HCT116 (cell line): ENCODE data around the gene ROMO1. TPM values are rescaled to one million over a fixed set of nuclear protein-coding genes. Genes with fewer than 3 reads are reported as not detected.

Experiments used
- ATAC-seq: fragments of 200-7000 bp; cut with Tn5 transposase; 2 replicates; pipeline ENCODE4 v1.9.1; 2020; ENCODE audit warnings: mild to moderate bottlenecking, moderate library complexity
- BruUV-seq: library from RNA; stranded (reverse); fragments of 400-500 nt; replicated peaks from 2 replicates; lab custom pipeline; 2021; lab: Mats Ljungman, UMichigan
- CTCF ChIA-PET: fragments of 300-600 bp; sonication (Branson Sonifier 250); formaldehyde crosslinking; loops from one replicate; lab custom pipeline; 2021; ENCODE audit warnings: antibody characterized with exemption; lab: Charles Lee
- POLR2A ChIA-PET: fragments of 300-600, 350-600 bp; sonication (Branson Sonifier 250); formaldehyde crosslinking; loops from one replicate; lab custom pipeline; 2021; ENCODE audit warnings: antibody characterized with exemption; lab: Charles Lee
- RAD21 ChIA-PET, 2 experiments: fragments of 300-600 bp; sonication (Branson Sonifier 250); formaldehyde crosslinking; loops; one replicate each; lab custom pipeline; 2023; ENCODE audit warnings: low total read pairs in 2 of 2; ENCODE audit not compliant: uncharacterized antibody in 2 of 2, unreplicated experiment in 2 of 2, low non-redundant PET in 1 of 2; lab: Charles Lee
- DNase-seq: peaks from one replicate; pipeline ENCODE4 v3.0.0-alpha.2; 2010; ENCODE audit warnings: low read depth, low spot score
- H2AFZ ChIP-seq: fragments of 200-600 bp; shearing (Covaris generic), sonication (generic); 2 replicates; pipeline ENCODE4 v1.6.1; 2017; ENCODE audit warnings: low read depth, mixed run types, mixed read lengths, antibody characterized with exemption, low read length; ENCODE audit not compliant: poor library complexity, severe bottlenecking
- H3K27ac ChIP-seq: 2 replicates; pipeline ENCODE4 v1.5.1; 2012; ENCODE audit warnings: low read depth, low read length
- H3K27me3 ChIP-seq: fragments of 200-600 bp; sonication (generic); 2 replicates; pipeline ENCODE4 v1.6.1; 2016; ENCODE audit warnings: mixed run types, low read length, mixed read lengths; ENCODE audit not compliant: insufficient read depth
- H3K36me3 ChIP-seq, 2 experiments: fragments of 200-500 bp in 1 of 2; fragments of 200-600 bp in 1 of 2; sonication (Bioruptor generic) in 1 of 2; sonication (generic) in 1 of 2; 2 replicates each; pipeline versions ENCODE4 v1.5.1 to v1.6.1; 2014 to 2016; ENCODE audit warnings: low read length in 2 of 2, inconsistent platforms in 1 of 2, mixed read lengths in 1 of 2, mixed run types in 1 of 2; ENCODE audit not compliant: insufficient read depth in 2 of 2, control insufficient read depth in 1 of 2
- H3K4me1 ChIP-seq, 2 experiments: fragments of 200-600 bp in 1 of 2; sonication (generic) in 1 of 2; 2 replicates each; pipeline versions ENCODE4 v1.5.1 to v1.6.1; 2012 to 2017; ENCODE audit warnings: low read length in 2 of 2, inconsistent platforms in 1 of 2, mild to moderate bottlenecking in 1 of 2, mixed read lengths in 1 of 2, mixed run types in 1 of 2, moderate library complexity in 1 of 2; ENCODE audit not compliant: insufficient read depth in 2 of 2, control insufficient read depth in 1 of 2
- H3K4me2 ChIP-seq: fragments of 200-600 bp; sonication (generic); 2 replicates; pipeline ENCODE4 v1.6.1; 2017; ENCODE audit warnings: mixed run types, low read length, mixed read lengths
- H3K4me3 ChIP-seq, 2 experiments: fragments of 200-600 bp in 1 of 2; sonication (generic) in 1 of 2; replicated peaks in 1 of 2; 2 replicates each; pipeline ENCODE4 v1.5.1; 2011 to 2016; ENCODE audit warnings: low read length in 2 of 2, control low read depth in 1 of 2, low read depth in 1 of 2, mild to moderate bottlenecking in 1 of 2, mixed read lengths in 1 of 2, mixed run types in 1 of 2
- H3K79me2 ChIP-seq: fragments of 200-600 bp; sonication (generic); 2 replicates; pipeline ENCODE4 v1.6.1; 2017; ENCODE audit warnings: mild to moderate bottlenecking, mixed run types, low read length, moderate library complexity, mixed read lengths; ENCODE audit not compliant: insufficient read depth
- H3K9ac ChIP-seq: fragments of 200-600 bp; sonication (generic); 2 replicates; pipeline ENCODE4 v1.6.1; 2016; ENCODE audit warnings: low read length, mixed read lengths
- H3K9me2 ChIP-seq: fragments of 200-600 bp; sonication (generic), shearing (Covaris generic); 2 replicates; pipeline ENCODE4 v1.6.1; 2017; ENCODE audit warnings: mixed run types, mild to moderate bottlenecking, moderate library complexity; ENCODE audit not compliant: insufficient read depth
- H3K9me3 ChIP-seq, 2 experiments: fragments of 200-500 bp in 1 of 2; fragments of 200-600 bp in 1 of 2; sonication (Bioruptor generic) in 1 of 2; sonication (generic) in 1 of 2; 2 replicates each; pipeline ENCODE4 v1.6.1; 2014 to 2017; ENCODE audit warnings: low read length in 2 of 2, mixed read lengths in 2 of 2, inconsistent platforms in 1 of 2, low read depth in 1 of 2, mild to moderate bottlenecking in 1 of 2, mixed run types in 1 of 2, moderate library complexity in 1 of 2; ENCODE audit not compliant: control insufficient read depth in 1 of 2, insufficient read depth in 1 of 2
- H4K20me1 ChIP-seq: fragments of 200-600 bp; sonication (generic), shearing (Covaris generic); 2 replicates; pipeline ENCODE4 v1.6.1; 2017; ENCODE audit warnings: mixed run types, mild to moderate bottlenecking, moderate library complexity; ENCODE audit not compliant: insufficient read depth
- CBX3 ChIP-seq: IDR thresholded peaks from 2 replicates; pipeline ENCODE4 v1.6.1; 2012; ENCODE audit warnings: low read depth
- CEBPB ChIP-seq: IDR thresholded peaks from 2 replicates; pipeline ENCODE4 v1.6.1; 2012; ENCODE audit warnings: low read depth
- EZH2 ChIP-seq: fragments of 200-600 bp; sonication (generic); IDR thresholded peaks from 2 replicates; pipeline ENCODE4 v1.6.1; 2017; ENCODE audit warnings: antibody characterized with exemption, mixed run types
- EZH2phosphoT487 ChIP-seq: fragments of 200-600 bp; IDR thresholded peaks from 2 replicates; pipeline ENCODE4 v1.6.1; 2018; ENCODE audit warnings: antibody characterized with exemption, borderline replicate concordance
- FOSL1 ChIP-seq: IDR thresholded peaks from 2 replicates; pipeline ENCODE4 v1.6.1; 2012; ENCODE audit warnings: low read depth
- JUND ChIP-seq: IDR thresholded peaks from 2 replicates; pipeline ENCODE4 v1.6.1; 2012
- POLR2A ChIP-seq: IDR thresholded peaks from 2 replicates; pipeline ENCODE4 v1.7.0; 2011; ENCODE audit warnings: borderline replicate concordance; ENCODE audit not compliant: insufficient read depth, insufficient read length; ENCODE audit errors: extremely low read depth
- RAD21 ChIP-seq: IDR thresholded peaks from 2 replicates; pipeline ENCODE4 v1.6.1; 2012; ENCODE audit warnings: low read depth, mild to moderate bottlenecking
- SIN3A ChIP-seq: IDR thresholded peaks from 2 replicates; pipeline ENCODE4 v1.6.1; 2012; ENCODE audit warnings: low read depth
- SP1 ChIP-seq: IDR thresholded peaks from 2 replicates; pipeline ENCODE4 v1.6.1; 2012; ENCODE audit warnings: low read depth
- SRF ChIP-seq: IDR thresholded peaks from 2 replicates; pipeline ENCODE4 v1.6.1; 2012; ENCODE audit warnings: low read depth
- TCF7L2 ChIP-seq: IDR thresholded peaks from 2 replicates; pipeline ENCODE4 v1.7.0; 2011; ENCODE audit warnings: borderline replicate concordance, inconsistent platforms; ENCODE audit not compliant: insufficient read depth, insufficient read length; ENCODE audit errors: extremely low read depth
- YY1 ChIP-seq: IDR thresholded peaks from 2 replicates; pipeline ENCODE4 v1.6.1; 2011; ENCODE audit warnings: low read length, low read depth, moderate library complexity, mild to moderate bottlenecking; ENCODE audit not compliant: insufficient replicate concordance; ENCODE audit errors: extremely low read depth
- ZFX ChIP-seq: fragments of 450-650 bp; IDR thresholded peaks from 2 replicates; pipeline ENCODE4 v1.6.1; 2017
- ZNF274 ChIP-seq: fragments of 200-500 bp; sonication (Bioruptor generic); IDR thresholded peaks from 2 replicates; pipeline ENCODE4 v1.6.1; 2014; ENCODE audit warnings: mild to moderate bottlenecking, low read depth, low read length, inconsistent platforms
- intact Hi-C: fragments of 100-400 bp; cut with micrococcal nuclease; formaldehyde crosslinking; loops from 2 replicates; pipeline ENCODE4 v1.10.0; 2022
- total RNA-seq: library from RNA; stranded (reverse); gene quantifications from one replicate; pipeline ENCODE4 v1.2.1, GENCODE V29; 2021; ENCODE audit not compliant: unreplicated experiment
- TF ChIP-seq, protein P1 (sequence below): IDR thresholded peaks from 2 replicates; pipeline ENCODE4 v1.6.1; 2011; ENCODE audit warnings: mild to moderate bottlenecking, low read length, moderate library complexity; ENCODE audit not compliant: insufficient replicate concordance; ENCODE audit errors: extremely low read depth
- TF ChIP-seq, protein P2 (sequence below), 3 experiments: fragments of 200-600 bp in 1 of 3; sonication (generic) in 1 of 3; IDR thresholded peaks in 2 of 3; conservative IDR thresholded peaks in 1 of 3; 2 replicates each; pipeline ENCODE4 v1.5.1; 2012 to 2017; ENCODE audit warnings: low read depth in 2 of 3, low read length in 2 of 3, antibody characterized with exemption in 1 of 3, borderline replicate concordance in 1 of 3, control low read depth in 1 of 3, mild to moderate bottlenecking in 1 of 3, mixed read lengths in 1 of 3, mixed run types in 1 of 3, moderate library complexity in 1 of 3; ENCODE audit not compliant: insufficient read depth in 1 of 3
- TF ChIP-seq, protein P3 (sequence below): IDR thresholded peaks from 2 replicates; pipeline ENCODE4 v1.6.1; 2012
- TF ChIP-seq, protein P4 (sequence below): IDR thresholded peaks from 2 replicates; pipeline ENCODE4 v1.6.1; 2012; ENCODE audit warnings: low read depth
- TF ChIP-seq, protein P5 (sequence below): IDR thresholded peaks from 2 replicates; pipeline ENCODE4 v1.6.1; 2012

ROMO1 gene
- total RNA-seq, 1 experiment from 2014 or later = 167 TPM

DNA sequence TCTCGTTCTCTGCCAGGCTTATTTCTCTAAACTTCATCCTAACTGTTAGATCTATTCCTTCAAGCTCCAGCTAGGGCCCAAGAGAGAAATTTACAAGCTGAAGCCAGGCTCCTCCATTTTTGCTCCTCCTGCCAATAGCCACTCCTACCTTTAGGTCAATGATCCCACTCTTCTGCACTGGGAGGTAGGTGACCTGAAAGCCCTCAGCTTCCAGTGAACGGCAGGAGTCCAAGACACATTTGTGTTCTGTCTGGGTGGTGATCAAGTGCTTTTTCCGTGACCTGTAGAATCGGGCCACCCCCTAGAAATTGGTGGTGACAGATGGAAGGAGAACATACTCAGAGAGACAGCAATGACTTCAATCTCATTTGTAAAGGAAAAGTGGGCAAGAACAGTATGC is 8.9 kb upstream of the ROMO1 start:
- Histone ChIP-seq H2AFZ (no peak overlapping the region), H3K4me2 (no peak overlapping the region), H3K4me3 (no peak overlapping the region), H3K4me1 (no peaks in the 10 kb centered on the region), H3K9me2 (no peaks in the 10 kb centered on the region), H3K9me3 (no peaks in the 10 kb centered on the region), H3K27ac (no peak overlapping the region), H3K36me3 (peaks cover 8 to 21% of the 10 kb centered on the region in 2 experiments; a peak in 3 of 4 replicates), H3K27me3 (no peaks in the 10 kb centered on the region), H4K20me1 (no peaks in the 10 kb centered on the region), H3K9ac (no peak overlapping the region), H3K79me2 (no peaks in the 10 kb centered on the region)
- BruUV-seq = no TSS peak
- DNase-seq (no peak), ATAC-seq (no peak)
- ChIA-PET CTCF (interaction anchor here (0.6 kb wide), 1 partner anchor 85 kb away, joined by 3 read pairs; no protein-coding TSS in a partner anchor), RAD21 (no interaction called here), POLR2A (interaction anchor here (0.7 kb wide), 1 partner anchor 52 kb away, joined by 3 read pairs; no protein-coding TSS in a partner anchor)
- intact Hi-C loops = no loop called here
- TF ChIP-seq, protein P1, sequence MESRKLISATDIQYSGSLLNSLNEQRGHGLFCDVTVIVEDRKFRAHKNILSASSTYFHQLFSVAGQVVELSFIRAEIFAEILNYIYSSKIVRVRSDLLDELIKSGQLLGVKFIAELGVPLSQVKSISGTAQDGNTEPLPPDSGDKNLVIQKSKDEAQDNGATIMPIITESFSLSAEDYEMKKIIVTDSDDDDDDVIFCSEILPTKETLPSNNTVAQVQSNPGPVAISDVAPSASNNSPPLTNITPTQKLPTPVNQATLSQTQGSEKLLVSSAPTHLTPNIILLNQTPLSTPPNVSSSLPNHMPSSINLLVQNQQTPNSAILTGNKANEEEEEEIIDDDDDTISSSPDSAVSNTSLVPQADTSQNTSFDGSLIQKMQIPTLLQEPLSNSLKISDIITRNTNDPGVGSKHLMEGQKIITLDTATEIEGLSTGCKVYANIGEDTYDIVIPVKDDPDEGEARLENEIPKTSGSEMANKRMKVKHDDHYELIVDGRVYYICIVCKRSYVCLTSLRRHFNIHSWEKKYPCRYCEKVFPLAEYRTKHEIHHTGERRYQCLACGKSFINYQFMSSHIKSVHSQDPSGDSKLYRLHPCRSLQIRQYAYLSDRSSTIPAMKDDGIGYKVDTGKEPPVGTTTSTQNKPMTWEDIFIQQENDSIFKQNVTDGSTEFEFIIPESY = no peak
- TF ChIP-seq, protein P2, sequence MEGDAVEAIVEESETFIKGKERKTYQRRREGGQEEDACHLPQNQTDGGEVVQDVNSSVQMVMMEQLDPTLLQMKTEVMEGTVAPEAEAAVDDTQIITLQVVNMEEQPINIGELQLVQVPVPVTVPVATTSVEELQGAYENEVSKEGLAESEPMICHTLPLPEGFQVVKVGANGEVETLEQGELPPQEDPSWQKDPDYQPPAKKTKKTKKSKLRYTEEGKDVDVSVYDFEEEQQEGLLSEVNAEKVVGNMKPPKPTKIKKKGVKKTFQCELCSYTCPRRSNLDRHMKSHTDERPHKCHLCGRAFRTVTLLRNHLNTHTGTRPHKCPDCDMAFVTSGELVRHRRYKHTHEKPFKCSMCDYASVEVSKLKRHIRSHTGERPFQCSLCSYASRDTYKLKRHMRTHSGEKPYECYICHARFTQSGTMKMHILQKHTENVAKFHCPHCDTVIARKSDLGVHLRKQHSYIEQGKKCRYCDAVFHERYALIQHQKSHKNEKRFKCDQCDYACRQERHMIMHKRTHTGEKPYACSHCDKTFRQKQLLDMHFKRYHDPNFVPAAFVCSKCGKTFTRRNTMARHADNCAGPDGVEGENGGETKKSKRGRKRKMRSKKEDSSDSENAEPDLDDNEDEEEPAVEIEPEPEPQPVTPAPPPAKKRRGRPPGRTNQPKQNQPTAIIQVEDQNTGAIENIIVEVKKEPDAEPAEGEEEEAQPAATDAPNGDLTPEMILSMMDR (IDR thresholded peaks at IDR 0.05 in 2 of 3, conservative IDR thresholded peaks at IDR 0.05 in 1 of 3; ENCODE audit: borderline replicate concordance in 1 of 3, insufficient read depth in 1 of 3, low read depth in 2 of 3, low read length in 2 of 3) = no peak
- TF ChIP-seq TCF7L2 (no peak), POLR2A (no peak), EZH2phosphoT487 (no peak), SIN3A (no peak), SP1 (no peak), EZH2 (no peak), CEBPB (no peak), YY1 (no peak), ZFX (no peak), CBX3 (no peak), ZNF274 (no peak), SRF (no peak), JUND (no peak), FOSL1 (no peak), RAD21 (no peak)
- TF ChIP-seq, protein P3, sequence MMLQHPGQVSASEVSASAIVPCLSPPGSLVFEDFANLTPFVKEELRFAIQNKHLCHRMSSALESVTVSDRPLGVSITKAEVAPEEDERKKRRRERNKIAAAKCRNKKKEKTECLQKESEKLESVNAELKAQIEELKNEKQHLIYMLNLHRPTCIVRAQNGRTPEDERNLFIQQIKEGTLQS = no peak
- TF ChIP-seq, protein P4, sequence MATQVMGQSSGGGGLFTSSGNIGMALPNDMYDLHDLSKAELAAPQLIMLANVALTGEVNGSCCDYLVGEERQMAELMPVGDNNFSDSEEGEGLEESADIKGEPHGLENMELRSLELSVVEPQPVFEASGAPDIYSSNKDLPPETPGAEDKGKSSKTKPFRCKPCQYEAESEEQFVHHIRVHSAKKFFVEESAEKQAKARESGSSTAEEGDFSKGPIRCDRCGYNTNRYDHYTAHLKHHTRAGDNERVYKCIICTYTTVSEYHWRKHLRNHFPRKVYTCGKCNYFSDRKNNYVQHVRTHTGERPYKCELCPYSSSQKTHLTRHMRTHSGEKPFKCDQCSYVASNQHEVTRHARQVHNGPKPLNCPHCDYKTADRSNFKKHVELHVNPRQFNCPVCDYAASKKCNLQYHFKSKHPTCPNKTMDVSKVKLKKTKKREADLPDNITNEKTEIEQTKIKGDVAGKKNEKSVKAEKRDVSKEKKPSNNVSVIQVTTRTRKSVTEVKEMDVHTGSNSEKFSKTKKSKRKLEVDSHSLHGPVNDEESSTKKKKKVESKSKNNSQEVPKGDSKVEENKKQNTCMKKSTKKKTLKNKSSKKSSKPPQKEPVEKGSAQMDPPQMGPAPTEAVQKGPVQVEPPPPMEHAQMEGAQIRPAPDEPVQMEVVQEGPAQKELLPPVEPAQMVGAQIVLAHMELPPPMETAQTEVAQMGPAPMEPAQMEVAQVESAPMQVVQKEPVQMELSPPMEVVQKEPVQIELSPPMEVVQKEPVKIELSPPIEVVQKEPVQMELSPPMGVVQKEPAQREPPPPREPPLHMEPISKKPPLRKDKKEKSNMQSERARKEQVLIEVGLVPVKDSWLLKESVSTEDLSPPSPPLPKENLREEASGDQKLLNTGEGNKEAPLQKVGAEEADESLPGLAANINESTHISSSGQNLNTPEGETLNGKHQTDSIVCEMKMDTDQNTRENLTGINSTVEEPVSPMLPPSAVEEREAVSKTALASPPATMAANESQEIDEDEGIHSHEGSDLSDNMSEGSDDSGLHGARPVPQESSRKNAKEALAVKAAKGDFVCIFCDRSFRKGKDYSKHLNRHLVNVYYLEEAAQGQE = no peak
- TF ChIP-seq, protein P5, sequence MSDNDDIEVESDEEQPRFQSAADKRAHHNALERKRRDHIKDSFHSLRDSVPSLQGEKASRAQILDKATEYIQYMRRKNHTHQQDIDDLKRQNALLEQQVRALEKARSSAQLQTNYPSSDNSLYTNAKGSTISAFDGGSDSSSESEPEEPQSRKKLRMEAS = no peak
